Stimulated activated CD8-positive, alpha-beta memory T cell treated with anti-CD3 and anti-CD28 coated beads, Interleukin-7, amount 100 ng/mL, for 1 hour (primary cell): ENCODE measurements around the gene EEF1E1.
"Not testable (repeated sequence)": the region's sequence is repeated elsewhere in the genome, so short reads cannot be mapped to it uniquely, and the experiment has no call there.

Experiments used
- DNase-seq, 2 donors: peaks; one replicate each; pipeline ENCODE4 v3.0.0-alpha.2; 2020; ENCODE audit warnings: low read depth in 2 of 2

Gene EEF1E1

DNA sequence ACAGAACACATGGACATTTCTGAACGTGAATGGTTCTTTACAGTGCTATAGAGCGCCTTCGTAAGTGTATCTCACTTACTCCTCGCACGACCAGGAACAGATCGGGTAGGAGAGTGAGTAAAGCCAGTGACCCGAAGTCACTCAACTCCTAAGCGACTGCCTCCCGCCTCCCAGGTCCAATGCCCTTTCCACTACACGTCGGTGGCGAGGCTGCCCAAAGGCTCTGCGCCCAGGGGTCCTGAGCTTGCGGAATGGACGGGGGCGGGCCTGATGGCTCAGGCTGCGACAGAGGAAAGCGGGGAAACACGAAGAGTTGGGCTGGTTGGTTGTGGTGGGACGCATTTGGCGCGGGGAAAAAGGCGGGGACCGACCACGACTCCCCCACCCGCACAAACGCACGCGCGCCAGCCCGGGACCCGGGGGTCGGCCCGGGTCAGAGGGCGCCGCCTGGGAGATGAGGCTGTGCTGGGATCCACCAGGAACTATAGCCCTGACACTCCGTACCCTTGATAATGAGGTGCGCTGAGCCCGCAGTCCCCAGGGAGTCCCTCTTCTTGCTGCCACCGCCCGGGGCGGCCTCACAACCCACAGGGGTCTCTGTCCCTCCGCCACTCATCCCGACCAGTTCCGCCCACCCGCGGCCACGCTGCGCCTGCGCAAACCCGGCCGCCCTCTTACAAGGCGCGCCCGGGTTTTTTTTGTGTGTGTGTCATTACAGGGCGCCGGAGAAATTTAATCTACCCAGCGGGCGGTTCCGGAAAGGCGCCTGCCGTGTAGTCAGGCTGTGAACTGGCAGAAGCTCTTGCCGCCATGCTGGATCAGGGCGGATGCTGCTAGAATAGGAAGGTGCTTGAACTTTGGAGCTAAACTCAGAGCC lies 38.3 kb downstream of the EEF1E1 start, which contains the start of gene BLOC1S5:
Gene BLOC1S5 (minus strand): TSS at position 629 of the 877 bp plus-strand sequence. CDS start 13 bp downstream, at position 616.
- peak; percentile 89 to 95 for DNase-seq

DNA sequence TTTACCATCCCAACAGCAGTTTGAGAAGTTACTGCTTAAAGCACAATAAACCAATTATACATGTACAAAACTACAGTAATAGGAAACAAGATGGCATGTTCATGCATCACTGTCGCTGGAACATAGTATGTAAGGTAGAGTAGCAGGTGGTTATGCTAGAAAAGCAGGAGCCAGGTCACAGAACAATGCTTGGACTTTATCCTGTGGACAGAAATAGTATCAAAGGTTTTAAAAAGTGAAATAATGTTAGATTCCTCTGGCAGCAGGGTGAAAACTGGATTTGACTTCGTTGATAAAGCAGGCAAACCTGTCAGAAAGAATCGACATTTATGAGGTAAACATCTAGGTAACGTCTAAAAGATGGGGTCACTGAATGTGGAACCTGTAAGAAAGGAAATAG lies 40.6 kb downstream of the EEF1E1 start:
- DNase-seq, result no peak

DNA sequence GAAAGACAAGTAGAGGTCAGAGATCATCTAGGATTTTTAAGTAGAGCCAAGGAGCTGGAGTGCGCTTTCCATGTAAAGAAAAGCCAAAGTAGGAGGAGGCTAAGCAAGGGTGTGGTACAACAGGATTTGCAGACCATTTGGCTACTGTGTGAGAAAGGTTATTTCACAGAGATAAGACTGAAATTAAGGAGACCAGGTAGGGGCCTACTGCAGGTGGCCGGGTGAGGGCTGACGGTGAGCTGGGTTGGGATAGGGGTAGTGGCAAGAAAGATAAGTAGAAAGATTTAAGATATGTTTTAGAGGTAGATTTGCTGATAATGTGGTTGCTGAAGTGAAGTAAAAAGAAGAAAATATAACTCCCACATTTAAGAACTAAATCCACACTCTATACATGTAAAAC lies 42.0 kb downstream of the EEF1E1 start:
- no peak for DNase-seq

DNA sequence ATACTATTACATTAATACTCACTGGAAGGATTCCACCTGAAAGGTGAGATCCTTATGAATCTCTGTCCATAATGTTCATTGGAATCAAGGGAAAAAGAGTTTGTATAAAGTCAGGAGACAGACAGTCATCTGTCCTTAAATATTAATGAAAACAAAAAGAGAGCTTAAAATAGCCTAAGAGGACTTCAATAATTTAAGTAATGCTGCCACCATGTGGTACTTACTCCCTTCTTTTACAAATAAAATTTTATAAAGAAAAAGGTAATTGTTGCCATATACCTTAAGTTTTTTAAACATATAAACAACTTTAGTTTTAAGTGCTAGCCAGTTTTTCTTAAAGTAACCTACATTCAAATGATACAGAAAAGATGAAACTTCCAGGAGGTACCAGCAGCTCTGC lies 43.2 kb downstream of the EEF1E1 start:
- no peak for DNase-seq

DNA sequence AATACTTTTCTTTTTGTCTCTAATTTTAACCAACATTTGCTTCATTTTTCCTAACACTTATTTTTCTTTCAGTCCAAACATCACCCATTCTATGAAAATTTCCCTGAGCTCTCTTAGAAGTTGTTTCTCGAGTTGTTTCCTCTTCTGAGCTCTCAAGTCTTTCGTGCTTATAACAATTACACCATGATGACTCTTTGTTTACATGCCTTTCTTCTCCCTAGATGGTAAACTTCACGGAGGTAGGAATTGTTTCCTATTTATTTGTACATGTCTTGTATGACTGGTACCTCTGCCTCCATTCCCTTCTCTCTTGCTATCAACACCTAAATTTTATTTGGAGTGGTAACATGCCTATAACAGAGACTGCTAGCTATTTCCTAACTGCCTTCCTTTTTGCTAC lies 44.6 kb downstream of the EEF1E1 start:
- DNase-seq, result no peak

- no peak for DNase-seq
Measured at GRCh38 chr6:8057263-8057662, 45.1 kb downstream of the EEF1E1 start.

- DNase-seq, result no peak
Measured at GRCh38 chr6:8054276-8054675, 48.1 kb downstream of the EEF1E1 start.

DNA sequence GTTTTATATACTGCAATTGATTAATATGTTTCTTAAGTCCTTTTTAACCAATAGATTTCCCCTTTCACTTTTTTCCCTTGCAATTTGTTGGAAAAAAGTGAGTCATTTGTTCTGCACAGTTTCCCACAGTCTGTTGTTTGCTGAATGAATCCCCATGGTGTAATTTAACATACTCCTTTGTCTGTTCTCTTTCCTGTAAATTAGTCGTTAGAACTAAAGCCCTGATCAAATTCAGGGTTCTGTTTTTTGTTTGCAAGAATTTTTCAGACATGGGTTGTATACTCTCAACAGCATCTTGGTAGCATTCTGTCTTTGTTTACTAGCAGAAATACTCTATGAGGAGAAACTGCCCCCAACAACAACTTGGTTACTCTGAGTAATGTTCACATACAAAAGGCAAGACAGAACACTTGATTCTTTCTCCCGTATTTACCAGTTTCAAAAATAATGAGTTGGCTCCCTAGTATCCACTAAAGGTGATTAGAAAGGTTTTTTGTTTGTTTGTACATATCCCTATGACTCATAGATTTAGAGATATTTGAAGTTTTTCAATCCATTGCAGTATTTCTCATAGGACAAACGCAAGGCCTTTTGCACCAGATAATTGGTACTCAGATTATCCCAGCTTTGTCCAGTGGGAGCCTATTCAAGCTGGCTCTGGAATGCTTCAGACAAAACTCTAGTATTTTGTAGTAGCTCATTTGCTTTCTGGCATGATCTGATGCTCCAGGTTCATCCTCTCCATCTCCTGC lies 54.6 kb downstream of the EEF1E1 start:
- DNase-seq, result no peak

DNA sequence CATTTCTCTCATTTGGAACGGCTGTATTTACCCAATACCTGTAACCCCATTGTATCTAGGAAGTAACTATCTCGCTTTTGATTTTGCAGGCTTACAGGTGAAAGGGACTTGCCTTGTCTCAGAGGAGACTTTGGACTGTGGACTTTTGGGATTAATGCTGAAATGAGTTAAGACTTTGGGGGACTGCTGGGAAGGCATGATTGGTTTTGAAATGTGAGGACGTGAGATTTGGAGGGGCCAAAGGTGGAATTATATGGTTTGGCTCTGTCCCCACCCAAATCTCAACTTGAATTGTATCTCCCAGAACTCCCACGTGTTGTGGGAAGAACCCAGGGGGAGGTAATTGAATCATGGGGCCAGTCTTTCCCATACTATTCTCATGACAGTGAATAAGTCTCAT lies 56.6 kb downstream of the EEF1E1 start:
- not testable (repeated sequence) for DNase-seq

- no peak for DNase-seq
Measured at GRCh38 chr6:8043221-8043620, 59.1 kb downstream of the EEF1E1 start.

GRCh38 chr6:8041913-8042583 lies 60.3 kb downstream of the EEF1E1 start:
- no peak for DNase-seq

GRCh38 chr6:8034107-8034506 lies 68.2 kb downstream of the EEF1E1 start:
- DNase-seq, result not testable (repeated sequence)

GRCh38 chr6:8030920-8031319 lies 71.4 kb downstream of the EEF1E1 start:
- DNase-seq, result no peak
